SK-N-SH (cell line): ENCODE results near the gene STK39.

Experiments used
- NRF1 ChIP-seq: IDR thresholded peaks from 2 replicates; pipeline ENCODE4 v1.6.1; 2012; ENCODE audit warnings: low read depth, mild to moderate bottlenecking, low read length
- TF ChIP-seq, protein P1 (sequence below): fragments of 200-600 bp; sonication (generic); IDR thresholded peaks from 2 replicates; pipeline ENCODE4 v1.6.1; 2017; ENCODE audit warnings: antibody characterized with exemption, mild to moderate bottlenecking, moderate library complexity

DNA sequence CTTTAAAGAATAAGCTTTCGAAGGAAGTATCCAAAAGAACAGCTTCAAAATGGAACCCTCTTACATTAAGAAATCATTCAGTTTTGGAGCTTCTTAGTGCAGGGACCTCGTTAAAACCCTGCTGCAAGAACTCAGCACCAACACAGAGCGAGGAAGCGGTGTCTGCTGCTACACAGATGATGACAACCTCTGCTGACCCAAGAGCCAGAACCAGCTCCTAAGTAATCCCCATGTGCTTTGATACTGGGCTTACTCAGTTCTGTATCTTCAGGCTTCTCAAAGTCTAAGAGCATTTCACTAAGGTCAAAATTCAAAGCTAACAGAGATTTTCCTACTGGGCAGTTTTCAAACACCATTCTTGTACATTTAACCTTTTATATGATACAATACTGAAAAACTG lies 194.6 kb downstream of the STK39 start:
- TF ChIP-seq, protein P1, sequence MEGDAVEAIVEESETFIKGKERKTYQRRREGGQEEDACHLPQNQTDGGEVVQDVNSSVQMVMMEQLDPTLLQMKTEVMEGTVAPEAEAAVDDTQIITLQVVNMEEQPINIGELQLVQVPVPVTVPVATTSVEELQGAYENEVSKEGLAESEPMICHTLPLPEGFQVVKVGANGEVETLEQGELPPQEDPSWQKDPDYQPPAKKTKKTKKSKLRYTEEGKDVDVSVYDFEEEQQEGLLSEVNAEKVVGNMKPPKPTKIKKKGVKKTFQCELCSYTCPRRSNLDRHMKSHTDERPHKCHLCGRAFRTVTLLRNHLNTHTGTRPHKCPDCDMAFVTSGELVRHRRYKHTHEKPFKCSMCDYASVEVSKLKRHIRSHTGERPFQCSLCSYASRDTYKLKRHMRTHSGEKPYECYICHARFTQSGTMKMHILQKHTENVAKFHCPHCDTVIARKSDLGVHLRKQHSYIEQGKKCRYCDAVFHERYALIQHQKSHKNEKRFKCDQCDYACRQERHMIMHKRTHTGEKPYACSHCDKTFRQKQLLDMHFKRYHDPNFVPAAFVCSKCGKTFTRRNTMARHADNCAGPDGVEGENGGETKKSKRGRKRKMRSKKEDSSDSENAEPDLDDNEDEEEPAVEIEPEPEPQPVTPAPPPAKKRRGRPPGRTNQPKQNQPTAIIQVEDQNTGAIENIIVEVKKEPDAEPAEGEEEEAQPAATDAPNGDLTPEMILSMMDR = no peak
- TF ChIP-seq NRF1 = no peak
